Measurements from ENCODE around the gene A3GALT2.

DNA sequence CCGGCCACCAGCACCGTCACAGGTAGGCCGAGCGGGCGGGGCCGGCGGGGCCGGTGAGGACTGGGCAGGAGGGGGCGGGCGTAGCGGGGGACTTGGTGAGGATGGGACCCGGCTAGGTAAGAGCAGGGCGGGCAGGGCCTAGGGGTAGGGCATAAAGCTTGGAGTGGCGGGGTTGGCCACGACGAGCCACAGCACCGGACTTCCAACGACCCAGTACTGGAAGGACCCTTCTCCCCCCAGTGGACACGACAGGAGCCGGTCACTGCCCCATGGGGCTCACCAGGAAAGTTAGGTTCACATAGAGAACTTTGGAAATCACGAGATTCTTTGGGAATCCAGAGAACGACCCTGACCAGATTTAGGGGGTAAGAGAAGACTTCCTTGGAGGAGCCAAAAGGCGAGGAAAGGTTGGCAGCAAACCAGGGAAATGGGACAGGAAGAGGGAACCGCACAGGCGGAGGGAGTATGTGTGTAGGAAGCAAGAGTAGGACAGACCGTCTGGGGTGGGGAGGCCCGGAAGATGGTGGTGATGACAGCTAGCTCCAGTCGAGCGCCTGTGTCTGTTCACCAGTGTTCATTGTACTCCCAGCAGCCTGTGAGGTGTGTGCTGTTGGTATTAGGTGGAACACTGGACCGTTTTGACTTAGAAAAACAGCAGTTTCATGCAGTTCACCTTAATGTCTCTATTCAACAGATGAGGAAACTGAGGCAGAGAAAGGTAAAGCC is 44.2 kb downstream of the A3GALT2 start:
- TF ChIP-seq, protein P1, sequence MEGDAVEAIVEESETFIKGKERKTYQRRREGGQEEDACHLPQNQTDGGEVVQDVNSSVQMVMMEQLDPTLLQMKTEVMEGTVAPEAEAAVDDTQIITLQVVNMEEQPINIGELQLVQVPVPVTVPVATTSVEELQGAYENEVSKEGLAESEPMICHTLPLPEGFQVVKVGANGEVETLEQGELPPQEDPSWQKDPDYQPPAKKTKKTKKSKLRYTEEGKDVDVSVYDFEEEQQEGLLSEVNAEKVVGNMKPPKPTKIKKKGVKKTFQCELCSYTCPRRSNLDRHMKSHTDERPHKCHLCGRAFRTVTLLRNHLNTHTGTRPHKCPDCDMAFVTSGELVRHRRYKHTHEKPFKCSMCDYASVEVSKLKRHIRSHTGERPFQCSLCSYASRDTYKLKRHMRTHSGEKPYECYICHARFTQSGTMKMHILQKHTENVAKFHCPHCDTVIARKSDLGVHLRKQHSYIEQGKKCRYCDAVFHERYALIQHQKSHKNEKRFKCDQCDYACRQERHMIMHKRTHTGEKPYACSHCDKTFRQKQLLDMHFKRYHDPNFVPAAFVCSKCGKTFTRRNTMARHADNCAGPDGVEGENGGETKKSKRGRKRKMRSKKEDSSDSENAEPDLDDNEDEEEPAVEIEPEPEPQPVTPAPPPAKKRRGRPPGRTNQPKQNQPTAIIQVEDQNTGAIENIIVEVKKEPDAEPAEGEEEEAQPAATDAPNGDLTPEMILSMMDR (conservative IDR thresholded peaks at IDR 0.05; ENCODE audit: low read length) = no peak
- TF ChIP-seq EZH2phosphoT487 (IDR thresholded peaks at IDR 0.05; ENCODE audit: borderline replicate concordance, low read depth, low read length) = no peak
